Stimulated activated CD4-positive, alpha-beta T cell treated with anti-CD3 and anti-CD28 coated beads, TNF-alpha, amount 100 ng/mL, for 4 hours (primary cell): ENCODE data around the gene ST6GALNAC3.

ENCODE experiments used
- DNase-seq, 3 experiments: peaks; one replicate each; pipeline ENCODE4 v3.0.0-alpha.2; 2020; ENCODE audit warnings: low read depth in 3 of 3

ST6GALNAC3 gene

GRCh38 chr1:76433526-76433925 is 359.0 kb downstream of the ST6GALNAC3 start:
- no peak for DNase-seq

GRCh38 chr1:76443217-76443616 is 368.7 kb downstream of the ST6GALNAC3 start:
- DNase-seq, result no peak

GRCh38 chr1:76444773-76445172 is 370.2 kb downstream of the ST6GALNAC3 start:
- no peak for DNase-seq

GRCh38 chr1:76450229-76450628 is 375.7 kb downstream of the ST6GALNAC3 start:
- DNase-seq, result no peak

GRCh38 chr1:76463278-76463677 is 388.7 kb downstream of the ST6GALNAC3 start:
- no peak for DNase-seq

GRCh38 chr1:76463849-76464248 is 389.3 kb downstream of the ST6GALNAC3 start:
- DNase-seq, result no peak

GRCh38 chr1:76465030-76465429 is 390.5 kb downstream of the ST6GALNAC3 start:
- no peak for DNase-seq

GRCh38 chr1:76470166-76470565 is 395.6 kb downstream of the ST6GALNAC3 start:
- no peak for DNase-seq

- no peak for DNase-seq
Measured at GRCh38 chr1:76471536-76471935, 397.0 kb downstream of the ST6GALNAC3 start.

GRCh38 chr1:76473591-76473990 is 399.0 kb downstream of the ST6GALNAC3 start:
- no peak for DNase-seq

- DNase-seq, result no peak
Measured at GRCh38 chr1:76474922-76475321, 400.4 kb downstream of the ST6GALNAC3 start.

- DNase-seq, result no peak
Measured at GRCh38 chr1:76477156-76477555, 402.6 kb downstream of the ST6GALNAC3 start.

- DNase-seq, result no peak
Measured at GRCh38 chr1:76480827-76481226, 406.3 kb downstream of the ST6GALNAC3 start.

GRCh38 chr1:76481672-76482071 is 407.1 kb downstream of the ST6GALNAC3 start:
- DNase-seq, result no peak

- DNase-seq, result no peak
Measured at GRCh38 chr1:76482272-76482671, 407.7 kb downstream of the ST6GALNAC3 start.

GRCh38 chr1:76491737-76492136 is 417.2 kb downstream of the ST6GALNAC3 start:
- DNase-seq, result no peak

- DNase-seq, result no peak
Measured at GRCh38 chr1:76492752-76493430, 418.3 kb downstream of the ST6GALNAC3 start.

- no peak for DNase-seq
Measured at GRCh38 chr1:76494807-76495206, 420.3 kb downstream of the ST6GALNAC3 start.

- no peak for DNase-seq
Measured at GRCh38 chr1:76496871-76497270, 422.3 kb downstream of the ST6GALNAC3 start.

GRCh38 chr1:76500116-76500515 is 425.6 kb downstream of the ST6GALNAC3 start:
- DNase-seq, result no peak

- no peak for DNase-seq
Measured at GRCh38 chr1:76501136-76501535, 426.6 kb downstream of the ST6GALNAC3 start.

GRCh38 chr1:76501586-76502219 is 427.2 kb downstream of the ST6GALNAC3 start:
- DNase-seq, result no peak

- DNase-seq, result no peak
Measured at GRCh38 chr1:76503100-76503499, 428.6 kb downstream of the ST6GALNAC3 start.

GRCh38 chr1:76503736-76504135 is 429.2 kb downstream of the ST6GALNAC3 start:
- no peak for DNase-seq
